GM18873 (cell line): Measurements from ENCODE around the gene DNAH8.

Experiments
- ATAC-seq: cut with Tn5 transposase; IDR thresholded peaks from one replicate; pipeline ENCODE4 v1.9.1; 2021; ENCODE audit warnings: mild to moderate bottlenecking, moderate library complexity, moderate number of reproducible peaks; ENCODE audit not compliant: unreplicated experiment, low FRiP score

The DNAH8 gene

GRCh38 chr6:39058471-39059147, 343.5 kb downstream of the DNAH8 start:
- ATAC-seq: no peak

DNA sequence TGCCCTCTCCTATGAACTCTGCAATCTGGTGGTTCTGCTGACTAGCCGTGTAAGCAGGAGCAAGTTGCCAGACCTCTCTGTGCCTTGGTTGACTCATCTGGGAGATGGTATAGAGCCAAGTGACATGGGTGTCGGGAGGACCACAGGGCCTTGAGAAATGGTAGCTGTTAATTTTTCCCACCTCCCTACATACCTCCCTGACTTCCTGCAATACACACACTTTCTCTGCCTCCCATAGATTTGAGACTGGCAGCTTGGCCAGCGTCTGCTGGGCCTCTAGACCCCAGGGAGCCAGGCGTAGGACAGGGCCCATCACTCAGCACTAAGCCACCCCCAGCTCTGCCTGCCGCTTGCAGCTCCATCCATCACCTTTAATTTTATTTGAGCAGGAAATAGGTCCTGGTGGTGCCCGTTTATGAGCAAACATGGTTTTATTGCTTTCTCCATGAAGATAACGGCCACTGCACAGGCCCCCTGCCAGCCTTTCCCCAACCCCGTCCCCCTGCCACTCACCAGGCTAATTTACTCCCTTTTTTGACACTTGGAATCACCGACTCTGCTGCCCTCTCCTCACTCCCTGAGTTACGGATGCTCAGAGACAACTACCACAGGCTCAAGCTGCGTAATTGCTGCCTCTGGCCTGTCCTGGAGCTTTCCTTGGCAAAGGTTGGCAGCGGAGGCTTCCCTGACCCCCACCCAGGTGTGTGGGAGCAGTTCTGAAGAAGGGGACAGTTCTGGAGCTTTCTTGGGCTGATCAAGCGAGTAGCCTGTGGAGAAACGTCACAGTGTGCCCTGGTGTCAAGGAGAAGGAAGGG, 344.6 kb downstream of the DNAH8 start:
- ATAC-seq: no peak

DNA sequence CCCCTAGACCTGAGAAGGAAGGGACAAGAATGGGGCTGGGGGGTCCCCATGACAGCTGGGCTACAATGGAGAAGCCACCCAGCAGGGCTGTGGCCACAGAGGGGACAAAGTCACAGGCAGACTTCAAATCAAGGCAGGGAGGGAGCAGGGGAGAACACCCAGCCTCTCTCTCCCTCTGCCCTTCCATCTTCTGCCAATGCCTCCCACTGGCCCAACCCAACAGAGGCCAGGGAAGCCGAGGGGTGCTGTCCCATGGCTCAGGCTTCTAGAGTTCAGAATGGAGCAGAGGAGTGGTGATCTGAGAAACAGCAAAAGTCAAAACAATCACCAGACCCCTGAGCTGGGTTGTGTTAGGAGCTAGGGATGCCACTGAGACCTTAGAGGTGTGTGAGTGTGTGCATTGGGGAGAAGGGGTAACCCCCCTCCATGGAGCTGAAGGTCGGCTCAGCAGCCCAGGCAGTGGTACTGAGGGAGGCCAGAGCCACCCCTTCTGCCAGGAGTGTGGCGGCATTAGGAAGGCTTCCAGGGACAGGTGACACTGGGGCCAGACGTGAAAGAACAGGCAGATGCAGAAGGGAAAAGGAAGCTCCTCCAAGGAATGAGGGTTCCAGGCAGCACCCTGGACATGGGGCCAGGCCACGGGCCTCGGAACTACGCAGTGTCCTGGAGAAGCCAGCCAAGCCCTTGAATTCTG, 345.5 kb downstream of the DNAH8 start:
- no peak for ATAC-seq

GRCh38 chr6:39061182-39061581, 346.1 kb downstream of the DNAH8 start:
- ATAC-seq: no peak

DNA sequence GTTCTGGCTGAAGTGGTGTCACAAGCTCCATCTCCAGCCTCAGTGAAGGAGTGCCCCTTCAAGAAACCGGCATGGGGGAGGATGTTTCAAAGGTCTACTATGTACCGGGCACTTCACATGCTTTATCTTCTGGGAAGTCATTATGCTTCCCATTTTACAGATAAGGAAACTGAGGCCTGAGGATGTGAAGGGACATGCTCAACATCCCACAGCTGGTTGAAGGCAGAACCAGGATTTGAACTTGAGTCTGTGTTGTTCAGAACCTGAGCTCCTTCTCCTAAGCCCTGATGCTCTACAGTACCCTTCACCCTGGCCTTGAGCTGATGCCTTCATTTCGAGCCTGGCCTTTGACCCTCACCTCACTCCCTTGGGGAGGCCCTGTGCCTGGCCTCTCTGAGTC, 346.5 kb downstream of the DNAH8 start:
- ATAC-seq: no peak

GRCh38 chr6:39062014-39062740, 347.1 kb downstream of the DNAH8 start:
- ATAC-seq: no peak

DNA sequence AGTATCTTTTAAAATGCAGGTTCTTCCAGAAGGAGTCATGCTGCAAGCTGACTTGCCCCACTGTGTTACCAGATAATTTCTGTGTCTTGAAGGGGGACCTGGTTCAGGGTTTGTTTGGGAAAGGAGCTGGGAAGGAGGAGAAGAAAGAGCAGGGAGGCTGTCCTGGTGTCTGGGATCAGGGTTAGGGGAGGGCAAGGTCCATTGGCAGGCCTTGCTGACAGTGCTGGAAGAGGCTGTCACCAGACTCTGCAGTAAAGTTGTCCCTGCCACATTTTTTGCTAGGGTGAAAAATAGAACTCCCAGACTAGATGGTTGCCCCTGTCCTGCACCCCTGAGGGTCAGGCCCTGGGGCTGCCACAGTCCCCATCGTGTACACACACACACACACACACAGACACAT, 348.4 kb downstream of the DNAH8 start:
- no peak for ATAC-seq

GRCh38 chr6:39065561-39065960, 350.4 kb downstream of the DNAH8 start:
- ATAC-seq: no peak

DNA sequence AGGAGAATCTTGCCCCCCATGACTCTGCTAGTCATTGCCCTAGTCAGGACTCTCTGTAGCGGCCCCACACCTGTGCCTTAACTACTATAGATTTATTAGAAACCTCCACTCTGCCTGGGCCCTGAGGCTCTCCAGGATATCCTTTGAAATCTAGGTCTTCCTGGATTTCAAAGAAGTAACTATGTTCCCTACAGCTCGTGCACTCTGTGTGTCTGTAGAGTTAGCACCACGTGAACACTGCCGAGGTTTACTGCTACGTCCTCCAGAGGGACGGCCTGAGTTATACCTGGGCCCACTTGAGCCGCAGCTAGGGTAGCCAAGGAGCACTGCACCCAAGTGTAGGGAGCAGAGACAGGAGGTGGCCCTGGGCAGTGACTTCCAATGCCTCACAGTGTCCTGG, 353.3 kb downstream of the DNAH8 start:
- no peak for ATAC-seq

GRCh38 chr6:39072830-39073229, 357.7 kb downstream of the DNAH8 start:
- no peak for ATAC-seq

- no peak for ATAC-seq
Measured at GRCh38 chr6:39073471-39074355, 358.6 kb downstream of the DNAH8 start.

- ATAC-seq: no peak
Measured at GRCh38 chr6:39074486-39074885, 359.4 kb downstream of the DNAH8 start.

DNA sequence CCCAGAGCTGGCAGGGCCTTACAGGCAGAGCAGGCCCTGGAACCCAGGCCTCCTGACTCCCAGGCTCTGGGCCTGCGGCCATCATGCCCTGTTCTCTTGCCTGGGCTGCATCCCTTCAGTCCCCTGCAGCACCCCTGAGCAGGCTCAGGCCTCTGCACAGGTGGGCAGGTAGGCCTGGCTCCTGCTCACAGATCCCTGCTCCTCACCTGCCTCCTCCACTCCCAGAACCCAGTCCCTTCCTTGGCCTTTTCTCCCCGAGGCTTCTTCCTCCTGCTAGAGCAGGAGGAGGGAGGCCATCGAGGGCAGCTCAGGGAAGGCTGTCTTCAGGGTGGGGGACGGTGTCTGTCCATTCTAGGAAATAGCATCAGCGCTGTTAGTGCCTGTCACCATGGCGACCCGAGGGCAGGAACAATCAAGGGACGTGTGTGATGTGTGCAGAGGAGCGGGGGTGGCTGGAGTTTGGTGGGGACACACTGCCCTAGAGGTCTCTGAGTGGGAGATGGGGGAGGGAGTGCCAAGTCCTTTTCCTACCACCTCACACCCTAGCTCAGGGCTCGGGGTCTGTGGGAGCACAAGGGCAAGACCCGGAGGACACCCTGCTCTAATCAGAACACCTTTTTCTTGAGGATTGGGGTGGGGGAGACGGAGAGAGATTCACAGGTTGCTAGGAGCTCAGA, 360.0 kb downstream of the DNAH8 start:
- ATAC-seq: no peak

GRCh38 chr6:39075807-39076622, 360.9 kb downstream of the DNAH8 start:
- ATAC-seq: no peak

GRCh38 chr6:39076623-39077535, 361.8 kb downstream of the DNAH8 start:
- ATAC-seq: no peak

- no peak for ATAC-seq
Measured at GRCh38 chr6:39077882-39078594, 362.9 kb downstream of the DNAH8 start.

GRCh38 chr6:39078695-39079094, 363.6 kb downstream of the DNAH8 start:
- ATAC-seq: no peak
